Right lobe of liver (tissue), 6 donors: ENCODE measurements around the gene PNPT1. TPM values are rescaled to one million over a fixed set of nuclear protein-coding genes. Genes with fewer than 3 reads are reported as not detected.
A peak's percentile ranks its signal among the peaks of the same experiment; 100 is the strongest.

ENCODE experiments used
- ATAC-seq, 4 donors: fragments of 200-7000 bp; cut with Tn5 transposase; one replicate each; pipeline ENCODE4 v1.9.1; 2020; ENCODE audit warnings: mild to moderate bottlenecking in 4 of 4, moderate library complexity in 4 of 4
- DNase-seq, 3 donors: peaks; one replicate each; pipeline ENCODE4 v3.0.0-alpha.2; 2020
- H3K27ac ChIP-seq, 3 donors: fragments of 200-600 bp; one replicate each; pipeline ENCODE4 v1.8.0; 2022
- H3K27me3 ChIP-seq, 2 donors: fragments of 200-600 bp; one replicate each; pipeline ENCODE4 v1.8.0; 2022
- H3K36me3 ChIP-seq, 4 donors: fragments of 200-600 bp; sonication (generic) in 1 of 4; one replicate each; pipeline versions ENCODE4 v1.5.1 to v1.8.0; 2017 to 2022; ENCODE audit warnings: control low read depth in 1 of 4
- H3K4me1 ChIP-seq, 4 donors: fragments of 200-600 bp; sonication (generic) in 1 of 4; one replicate each; pipeline versions ENCODE4 v1.5.1 to v1.8.0; 2017 to 2022; ENCODE audit warnings: control low read depth in 1 of 4
- H3K4me3 ChIP-seq, 3 donors: fragments of 200-600 bp; one replicate each; pipeline ENCODE4 v1.8.0; 2022
- H3K9me3 ChIP-seq, 4 donors: fragments of 200-600 bp; sonication (generic) in 1 of 4; one replicate each; pipeline versions ENCODE4 v1.5.1 to v1.8.0; 2017 to 2022; ENCODE audit warnings: control low read depth in 1 of 4
- POLR2A ChIP-seq: fragments of 450-650 bp; IDR thresholded peaks from one replicate; pipeline ENCODE4 v1.6.1; 2017; ENCODE audit warnings: antibody characterized with exemption, mild to moderate bottlenecking
- WGBS: methylation state at CpG from one replicate; pipeline ENCODE4 v1.1.6; 2018; ENCODE audit warnings: low coverage, low lambda C conversion rate; ENCODE audit not compliant: insufficient coverage; ENCODE audit errors: missing lambda C conversion rate; 5-methylcytosine and 5-hydroxymethylcytosine counted together
- intact Hi-C, 2 donors: fragments of 100-400 bp; cut with DNase I; formaldehyde crosslinking; loops; one replicate each; pipeline versions ENCODE4 v1.11.2 to v1.14.1; 2022
- total RNA-seq, 6 experiments: library from RNA; depleted of rRNA in 2 of 6; stranded (reverse); fragments of >200 nt in 2 of 6; fragmentation: NEBNext Ultra II Directional in 3 of 6; extraction: Animal tissue kit (Norgen Biotek cat#: 25700) in 3 of 6; gene quantifications; one replicate each; pipeline versions ENCODE4 v1.1.0 to v1.2.4, GENCODE V29; 2016 to 2023
- TF ChIP-seq, protein P1 (sequence below), 4 donors: fragments of 200-600 bp in 3 of 4; fragments of 450-650 bp in 1 of 4; IDR thresholded peaks; one replicate each; pipeline versions ENCODE4 v1.5.1 to v1.8.0; 2016 to 2022; ENCODE audit warnings: antibody characterized with exemption in 4 of 4, mild to moderate bottlenecking in 2 of 4
- donor health status: DM: no; HTN: yes; CAD: no.
- donor health status: DM: no; HTN: no; CAD: no.
- donor health status: DM: no; HTN: no; CAD: no.
- donor health status: DM: no; HTN: yes; CAD: no.
- donor health status: DM: no; HTN: yes; CAD: no.

The PNPT1 gene
- total RNA-seq, 6 experiments from 2014 or later = 11.0 to 14.4 (median 13.0) TPM

DNA sequence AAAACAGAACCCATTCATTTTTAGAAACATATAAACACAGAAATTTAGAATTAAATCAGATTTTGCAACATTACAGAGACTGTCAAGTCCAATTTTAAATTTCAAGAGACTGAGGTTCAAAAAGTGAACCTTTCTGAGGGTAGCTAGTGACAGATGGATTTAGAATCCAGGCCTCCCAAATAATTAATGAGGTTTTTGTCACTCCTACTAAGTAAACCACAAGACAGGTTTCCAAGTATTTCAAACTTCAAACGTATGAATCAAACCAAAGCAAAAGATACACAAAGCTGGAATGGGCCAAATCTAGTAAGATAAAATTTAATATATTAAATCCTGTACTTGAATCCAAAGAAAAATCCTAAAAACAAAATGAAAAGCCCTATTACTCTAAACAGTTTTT is 101.5 kb downstream of the PNPT1 start:
- 29% methylated on average over 1 of the region's 1 CpG for WGBS
- H3K4me1 ChIP-seq = no peaks in the 10 kb centered on the region

DNA sequence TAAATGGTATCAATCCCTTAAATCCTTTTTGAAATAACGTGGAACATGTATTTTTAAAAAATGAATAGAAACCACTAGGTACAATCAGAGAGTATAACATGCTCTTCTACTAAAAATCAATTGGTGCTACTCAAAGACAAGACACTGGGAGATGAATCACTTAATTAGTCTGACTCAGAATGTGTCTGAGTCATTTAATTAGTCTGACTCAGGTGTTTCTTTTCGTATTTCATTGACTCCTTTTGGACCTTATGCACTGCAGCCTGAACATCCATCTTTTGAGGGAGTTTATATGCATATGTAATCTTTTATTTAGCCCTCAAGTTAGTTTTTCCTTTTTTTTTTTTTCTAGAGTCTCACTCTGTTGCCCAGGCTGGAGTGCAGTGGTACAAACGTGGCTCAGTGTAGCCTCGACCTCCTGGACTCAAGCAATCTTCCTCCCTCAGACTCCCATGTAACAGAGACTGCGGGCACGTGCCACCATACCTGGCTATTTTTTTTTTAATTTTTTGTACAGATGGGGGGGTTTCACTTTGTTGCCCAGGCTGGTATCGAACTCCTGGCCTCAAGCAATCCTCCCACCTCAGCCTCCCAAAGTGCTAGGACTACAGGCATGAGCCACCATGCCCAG is 102.7 kb downstream of the PNPT1 start:
- DNase-seq (no peak), ATAC-seq (peak in 1 of 4 donors; percentile 28)
- H3K4me1 ChIP-seq = no peaks in the 10 kb centered on the region
- intact Hi-C loops = no loop called here
- WGBS = 77% methylated on average over 7 of the region's 7 CpGs
- H3K36me3 ChIP-seq = peaks cover 0 to 31% (median 2%) of the 10 kb centered on the region in 4 donors
- no peaks in the 10 kb centered on the region for H3K27me3 ChIP-seq
- H3K9me3 ChIP-seq = no peaks in the 10 kb centered on the region
- no peak overlapping the region for H3K4me3 ChIP-seq
- H3K27ac ChIP-seq = no peak overlapping the region
- TF ChIP-seq POLR2A = no peak
- TF ChIP-seq, protein P1, sequence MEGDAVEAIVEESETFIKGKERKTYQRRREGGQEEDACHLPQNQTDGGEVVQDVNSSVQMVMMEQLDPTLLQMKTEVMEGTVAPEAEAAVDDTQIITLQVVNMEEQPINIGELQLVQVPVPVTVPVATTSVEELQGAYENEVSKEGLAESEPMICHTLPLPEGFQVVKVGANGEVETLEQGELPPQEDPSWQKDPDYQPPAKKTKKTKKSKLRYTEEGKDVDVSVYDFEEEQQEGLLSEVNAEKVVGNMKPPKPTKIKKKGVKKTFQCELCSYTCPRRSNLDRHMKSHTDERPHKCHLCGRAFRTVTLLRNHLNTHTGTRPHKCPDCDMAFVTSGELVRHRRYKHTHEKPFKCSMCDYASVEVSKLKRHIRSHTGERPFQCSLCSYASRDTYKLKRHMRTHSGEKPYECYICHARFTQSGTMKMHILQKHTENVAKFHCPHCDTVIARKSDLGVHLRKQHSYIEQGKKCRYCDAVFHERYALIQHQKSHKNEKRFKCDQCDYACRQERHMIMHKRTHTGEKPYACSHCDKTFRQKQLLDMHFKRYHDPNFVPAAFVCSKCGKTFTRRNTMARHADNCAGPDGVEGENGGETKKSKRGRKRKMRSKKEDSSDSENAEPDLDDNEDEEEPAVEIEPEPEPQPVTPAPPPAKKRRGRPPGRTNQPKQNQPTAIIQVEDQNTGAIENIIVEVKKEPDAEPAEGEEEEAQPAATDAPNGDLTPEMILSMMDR (IDR thresholded peaks at IDR 0.05) = no peak

More for the DNA sequence above, 101.5 kb downstream of the PNPT1 start:
- Histone ChIP-seq H3K4me3 (no peak overlapping the region), H3K27ac (no peak overlapping the region), H3K36me3 (peaks cover 0 to 21% (median 2%) of the 10 kb centered on the region in 4 donors), H3K9me3 (no peaks in the 10 kb centered on the region), H3K27me3 (no peaks in the 10 kb centered on the region)
- intact Hi-C loops = no loop called here
- TF ChIP-seq, protein P1 (IDR thresholded peaks at IDR 0.05) = no peak
- no peak for TF ChIP-seq POLR2A
- DNase-seq (no peak), ATAC-seq (no peak)

- no peak for DNase-seq
- Histone ChIP-seq H3K4me3 (no peak overlapping the region), H3K27ac (no peak overlapping the region), H3K27me3 (no peaks in the 10 kb centered on the region), H3K36me3 (peaks cover 0 to 47% (median 13%) of the 10 kb centered on the region in 4 donors), H3K4me1 (no peaks in the 10 kb centered on the region), H3K9me3 (no peaks in the 10 kb centered on the region)
- WGBS = 79% methylated on average over 2 of the region's 2 CpGs
- intact Hi-C loops = no loop called here
- ATAC-seq = no peak
- TF ChIP-seq, protein P1 (IDR thresholded peaks at IDR 0.05) = no peak
- no peak for TF ChIP-seq POLR2A
Observed at GRCh38 chr2:55585451-55586080, 108.1 kb downstream of the PNPT1 start.

Other genes starting within 250 kb of the PNPT1 start
- gene CFAP36, start 174.1 kb downstream of the PNPT1 start, total RNA-seq = 1 to 10 TPM; 5.3 to 6.7 (median 5.9) TPM
- gene PPP4R3B, start 76.2 kb downstream of the PNPT1 start, total RNA-seq = 10 to 100 TPM; 34.3 to 62.4 (median 37.8) TPM
- 10 to 100 TPM in 3 of 6 experiments, 1 to 10 TPM in 3; 2.4 to 36.8 (median 9.0) TPM for gene EFEMP1, start 229.9 kb upstream of the PNPT1 start, total RNA-seq